EH (cell line): Measurements from ENCODE around the gene ETV4.
A peak's percentile ranks its signal among the peaks of the same experiment; 100 is the strongest.

Experiments
- DNase-seq: peaks from one replicate; pipeline ENCODE4 v3.0.0-alpha.2; 2015; ENCODE audit warnings: low read depth

ETV4 gene

DNA sequence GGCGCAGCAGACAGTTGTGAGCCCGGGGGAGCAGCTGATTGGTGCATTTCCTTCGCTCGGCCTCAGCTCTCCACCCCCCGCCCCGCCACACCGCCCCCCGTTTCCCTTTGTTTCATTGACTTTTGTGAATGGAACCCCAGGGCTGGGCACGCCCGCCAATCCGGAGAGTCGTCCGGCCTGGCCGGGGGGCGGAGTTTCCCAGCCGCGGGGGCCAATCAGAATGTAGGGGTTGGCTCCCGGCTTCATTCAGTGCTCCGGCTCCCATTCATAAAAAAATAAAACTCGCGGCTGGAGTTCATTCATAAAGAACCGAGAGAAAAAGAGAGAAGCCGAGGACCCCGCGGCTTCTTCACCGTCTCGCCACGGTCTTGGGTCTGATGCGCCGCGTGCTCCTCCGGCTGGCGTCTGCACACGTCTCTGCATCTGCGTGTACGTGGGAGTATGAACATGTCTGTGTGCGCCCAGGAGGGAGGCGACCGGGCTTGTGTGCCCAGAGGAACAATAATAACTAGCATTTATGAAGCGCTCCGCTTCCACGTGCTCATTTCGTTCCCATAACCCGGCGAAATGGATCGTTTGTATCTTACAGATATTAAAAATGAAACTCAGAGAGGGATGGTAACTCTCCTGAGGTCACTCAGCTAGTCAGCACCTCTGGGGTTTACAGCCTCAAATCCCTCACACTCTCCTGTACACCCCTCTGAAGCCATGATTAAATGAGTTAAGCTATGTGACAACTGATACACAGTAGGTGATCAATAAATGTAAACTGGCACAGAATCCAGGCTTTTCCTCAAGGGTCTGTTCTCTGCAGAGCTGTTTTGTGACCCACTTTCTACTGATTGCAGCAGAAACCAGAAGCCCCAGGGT lies at the start of gene ETV4:
Gene ETV4, minus strand, starts transcription at position 22 of the 870 bp plus-strand sequence. CDS start 723 bp downstream, outside the sequence.
- DNase-seq, result peak; percentile 93

DNA sequence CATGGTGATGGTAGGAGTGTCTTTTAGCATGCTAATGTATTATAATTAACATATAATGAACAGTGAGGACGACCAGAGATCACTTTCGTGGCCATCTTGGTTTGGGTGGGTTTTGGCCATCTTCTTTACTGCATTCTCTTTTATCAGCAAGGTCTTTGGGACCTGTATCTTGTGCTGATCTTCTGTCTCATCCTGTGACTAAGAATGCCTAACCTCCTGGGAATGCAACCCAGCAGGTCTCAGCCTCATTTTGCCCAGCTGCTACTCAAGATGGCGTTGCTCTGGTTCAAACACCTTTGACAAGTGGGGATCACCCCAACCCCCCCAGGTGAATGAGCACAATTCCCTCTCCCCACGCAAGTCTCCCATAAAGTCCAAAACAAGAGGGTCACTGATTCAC lies 49.3 kb upstream of the ETV4 start:
- DNase-seq, result no peak

GRCh38 chr17:43591779-43592562 lies 45.8 kb upstream of the ETV4 start:
- peak; percentile 90 for DNase-seq

GRCh38 chr17:43591001-43591400 lies 44.9 kb upstream of the ETV4 start:
- DNase-seq, result no peak

DNA sequence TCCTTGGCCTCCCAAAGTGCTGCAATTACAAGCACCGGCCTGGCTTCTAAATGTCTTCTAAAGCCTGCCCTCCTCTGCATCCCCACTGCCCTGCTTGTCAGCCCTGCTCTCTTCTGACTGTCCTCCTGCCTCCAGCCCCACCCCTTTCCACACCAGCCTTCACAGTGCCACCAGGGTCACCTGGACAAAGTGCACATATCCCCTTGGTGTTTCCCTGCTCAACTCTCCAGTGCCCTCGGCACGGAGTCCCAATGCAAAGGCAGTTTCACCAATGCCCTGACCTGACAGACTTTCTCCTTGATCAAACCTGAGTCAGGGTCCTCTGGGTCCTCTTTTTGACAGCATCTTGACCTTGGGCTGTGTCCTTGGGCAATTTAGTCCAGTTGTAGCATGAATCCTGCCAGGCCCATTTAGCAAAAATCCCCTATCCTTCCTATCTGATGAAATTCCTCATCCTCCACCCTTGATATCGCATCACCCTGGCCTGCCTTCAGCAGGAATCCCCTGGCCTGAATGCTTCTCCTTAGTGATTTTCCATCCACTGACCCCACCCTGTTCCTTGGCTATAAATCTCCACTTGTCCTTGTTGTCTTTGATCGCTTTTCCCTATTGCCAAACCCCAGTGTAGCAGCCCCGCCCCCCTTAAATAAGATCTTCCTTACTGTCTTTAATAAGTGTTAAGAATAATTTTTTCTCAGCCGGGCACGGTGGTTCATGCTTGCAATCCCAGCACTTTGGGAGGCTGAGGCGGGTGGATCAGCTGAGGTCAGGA lies 42.7 kb upstream of the ETV4 start:
- DNase-seq, result no peak

GRCh38 chr17:43588121-43588520 lies 42.0 kb upstream of the ETV4 start:
- DNase-seq, result no peak

DNA sequence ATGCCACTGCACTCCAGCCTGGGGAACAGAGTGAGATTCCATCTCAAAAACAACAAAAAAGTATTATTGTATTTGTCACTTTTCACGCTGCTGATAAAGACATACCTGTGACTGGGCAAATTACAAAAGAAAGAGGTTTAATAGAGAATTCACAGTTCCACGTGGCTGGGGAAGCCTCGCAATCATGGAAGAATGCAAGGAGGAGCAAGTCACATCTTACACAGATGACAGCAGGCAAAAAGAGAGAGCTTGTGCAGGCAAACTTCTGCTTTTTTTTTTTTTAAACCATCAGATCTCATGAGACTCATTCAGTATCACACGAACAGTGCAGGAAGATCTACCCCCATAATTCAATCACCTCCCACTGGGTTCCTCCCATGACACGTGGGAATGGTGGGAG lies 41.5 kb upstream of the ETV4 start:
- no peak for DNase-seq

GRCh38 chr17:43584666-43585102 lies 38.5 kb upstream of the ETV4 start:
- DNase-seq, result peak; percentile 55

GRCh38 chr17:43583332-43583731 lies 37.2 kb upstream of the ETV4 start:
- DNase-seq, result no peak

- DNase-seq, result no peak
Observed at GRCh38 chr17:43581613-43582012, 35.5 kb upstream of the ETV4 start.

- no peak for DNase-seq
Observed at GRCh38 chr17:43581130-43581529, 35.0 kb upstream of the ETV4 start.

- peak; percentile 88 for DNase-seq
Observed at GRCh38 chr17:43579566-43580140, 33.5 kb upstream of the ETV4 start.

DNA sequence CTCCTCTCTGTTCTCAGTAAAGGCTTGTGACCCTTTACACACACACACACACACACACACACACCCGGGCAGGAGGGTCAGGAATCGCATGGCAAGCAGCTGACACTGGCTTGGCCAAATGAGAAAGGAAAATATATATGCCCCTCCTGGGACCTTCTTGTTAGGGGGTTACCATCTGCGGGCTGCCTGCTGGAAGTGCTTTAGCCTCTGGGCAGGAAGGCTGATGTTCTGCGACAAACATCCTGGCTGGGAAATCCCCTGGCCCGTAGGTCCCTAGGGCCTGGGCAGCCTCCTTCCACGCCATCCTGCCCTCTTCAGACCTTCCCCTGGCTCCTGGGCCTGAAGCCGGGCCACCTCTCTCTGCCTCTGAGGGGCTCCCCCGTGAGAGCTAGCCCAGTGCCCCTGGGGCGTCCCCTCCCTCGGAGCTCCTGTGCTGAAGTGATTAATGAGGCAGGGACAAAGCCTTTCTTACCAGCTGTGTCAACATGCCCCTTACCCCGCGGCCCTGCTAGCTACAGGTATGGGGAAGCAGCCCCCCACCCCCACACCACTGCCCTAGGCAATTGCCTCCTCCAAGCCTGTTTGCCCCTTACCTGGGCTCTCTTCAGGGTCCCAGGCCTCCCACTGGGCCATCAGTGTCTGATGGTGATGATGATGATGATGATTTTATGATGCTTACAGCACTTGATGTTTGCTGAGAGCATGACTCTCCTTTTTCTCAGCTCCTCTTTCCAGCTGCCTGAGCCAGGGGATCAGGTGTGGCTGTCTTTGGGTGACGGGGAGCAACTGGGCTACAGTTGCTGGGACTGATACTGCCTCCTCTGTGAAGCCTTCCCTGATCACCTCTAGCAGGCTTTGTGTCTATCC lies 32.8 kb upstream of the ETV4 start:
- DNase-seq, result peak; percentile 85

GRCh38 chr17:43578404-43578698 lies 32.2 kb upstream of the ETV4 start:
- no peak for DNase-seq

DNA sequence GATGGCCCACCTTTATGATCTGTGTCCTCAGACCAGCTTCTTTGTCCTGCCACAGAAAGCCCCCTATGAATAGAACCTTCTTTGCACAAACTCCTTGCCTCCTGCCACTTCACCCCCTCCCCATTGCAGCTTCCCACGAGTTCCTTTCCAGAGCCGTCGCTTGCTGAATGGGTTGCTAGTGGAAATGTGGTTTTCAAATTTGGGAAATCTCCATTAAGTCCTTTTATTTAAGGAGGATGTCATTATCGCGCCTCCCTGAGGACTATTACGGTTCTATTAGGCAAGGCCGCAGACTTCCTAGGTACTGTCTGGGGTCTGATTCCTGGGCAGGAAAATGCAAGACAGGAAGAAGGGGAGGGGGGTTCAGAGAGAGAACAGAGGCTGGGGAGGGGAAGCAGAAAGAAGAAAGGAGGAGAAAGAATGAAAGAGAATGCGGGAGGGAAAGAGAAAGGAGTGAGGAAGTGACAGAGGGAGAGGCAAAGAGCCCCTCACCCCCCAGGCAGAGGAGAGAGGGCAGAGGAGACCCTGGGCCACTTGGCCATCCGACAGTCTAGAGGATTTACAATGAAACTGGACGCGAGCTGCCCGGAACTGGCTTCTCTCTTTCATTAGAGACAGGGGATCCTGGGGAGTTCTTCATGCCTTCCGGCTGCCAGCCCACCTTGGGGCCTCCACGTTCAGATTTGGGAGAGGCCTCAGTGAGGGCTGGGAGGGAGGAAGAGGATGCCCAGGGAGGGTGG lies 31.7 kb upstream of the ETV4 start:
- no peak for DNase-seq

DNA sequence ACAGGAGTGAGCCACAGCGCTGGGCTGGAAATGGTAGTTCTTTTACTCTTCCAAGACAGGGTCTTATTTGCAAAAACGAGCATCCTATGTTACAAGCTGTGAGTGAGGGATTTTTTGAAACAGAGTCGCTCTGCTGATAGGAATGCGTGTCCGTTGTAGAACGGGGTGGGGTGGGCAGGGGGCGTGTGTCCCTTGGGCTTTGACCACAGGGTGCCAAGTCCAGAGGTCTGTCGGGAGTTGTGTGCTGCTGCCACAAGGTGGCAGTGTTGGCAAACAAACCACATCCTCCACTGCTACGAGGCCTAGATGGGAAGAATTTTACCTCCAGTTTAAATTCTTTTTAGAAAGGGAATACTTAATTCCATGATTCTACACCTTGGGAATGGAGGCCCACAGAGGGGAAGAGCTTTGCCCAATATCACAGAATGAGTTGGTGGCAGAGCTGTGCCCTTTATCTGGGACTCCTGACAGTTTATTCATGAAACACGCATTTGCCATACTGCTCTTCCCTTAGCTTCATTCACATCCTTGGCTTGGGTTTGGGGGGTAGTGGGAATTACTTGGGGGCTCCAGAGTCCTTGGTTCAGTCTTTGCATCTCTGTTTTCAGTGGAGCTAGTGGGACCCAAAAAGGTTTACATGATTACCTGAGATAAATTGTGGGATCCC lies 30.6 kb upstream of the ETV4 start:
- DNase-seq, result peak; percentile 75

- no peak for DNase-seq
Observed at GRCh38 chr17:43574896-43575525, 28.9 kb upstream of the ETV4 start.

DNA sequence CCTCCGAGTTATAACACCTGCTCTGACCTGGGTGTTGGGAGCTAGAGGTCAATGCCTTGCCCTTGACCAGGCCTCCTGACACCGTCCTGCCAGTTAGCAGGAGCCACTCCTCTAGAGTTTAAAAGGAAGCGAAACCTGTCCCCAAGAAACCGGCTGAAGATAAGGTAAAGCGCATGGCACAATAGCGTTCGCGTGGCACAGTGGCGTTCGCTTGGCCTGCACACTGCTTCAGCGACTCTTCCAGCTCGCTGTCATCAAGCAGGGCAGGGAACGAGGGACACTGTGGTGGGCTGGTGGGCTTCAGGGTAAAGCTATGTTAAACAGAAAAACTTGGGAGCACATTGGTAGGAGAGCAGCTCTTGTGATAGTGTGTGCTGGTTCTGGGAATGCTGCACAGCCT lies 28.2 kb upstream of the ETV4 start:
- DNase-seq, result no peak

GRCh38 chr17:43573579-43574321 lies 27.6 kb upstream of the ETV4 start:
- no peak for DNase-seq
